Astrocyte of the hippocampus (primary cell): Measurements from ENCODE around the gene HADHA.

ENCODE experiments used
- DNase-seq: peaks from one replicate; pipeline ENCODE4 v3.0.0; 2011; ENCODE audit warnings: low read depth, low spot score

Gene HADHA

GRCh38 chr2:26245231-26245732 lies 850 bp upstream of the HADHA start:
- no peak for DNase-seq

- peak; percentile 47 for DNase-seq
Observed at GRCh38 chr2:26243470-26244308, 743 bp downstream of the HADHA start.

- no peak for DNase-seq
Observed at GRCh38 chr2:26241928-26242436, 2.5 kb downstream of the HADHA start.

- no peak for DNase-seq
Observed at GRCh38 chr2:26238311-26238958, 6.0 kb downstream of the HADHA start.

- DNase-seq, result no peak
Observed at GRCh38 chr2:26237868-26238267, 6.6 kb downstream of the HADHA start.

GRCh38 chr2:26235089-26235488 lies 9.3 kb downstream of the HADHA start:
- peak; percentile 7 for DNase-seq

- DNase-seq, result no peak
Observed at GRCh38 chr2:26230806-26231205, 13.6 kb downstream of the HADHA start.

GRCh38 chr2:26229595-26229994 lies 14.8 kb downstream of the HADHA start:
- DNase-seq, result no peak

- DNase-seq, result no peak
Observed at GRCh38 chr2:26224095-26224494, 20.3 kb downstream of the HADHA start.

- no peak for DNase-seq
Observed at GRCh38 chr2:26223018-26223417, 21.4 kb downstream of the HADHA start.

- no peak for DNase-seq
Observed at GRCh38 chr2:26217720-26218119, 26.7 kb downstream of the HADHA start.

- DNase-seq, result no peak
Observed at GRCh38 chr2:26216587-26216986, 27.8 kb downstream of the HADHA start.

- DNase-seq, result no peak
Observed at GRCh38 chr2:26215833-26216232, 28.6 kb downstream of the HADHA start.

GRCh38 chr2:26214759-26215158 lies 29.7 kb downstream of the HADHA start:
- DNase-seq, result no peak

- DNase-seq, result no peak
Observed at GRCh38 chr2:26212011-26212410, 32.4 kb downstream of the HADHA start.

GRCh38 chr2:26203906-26204305 lies 40.5 kb downstream of the HADHA start:
- no peak for DNase-seq

GRCh38 chr2:26202981-26203490 lies 41.4 kb downstream of the HADHA start:
- DNase-seq, result no peak

GRCh38 chr2:26197516-26197915 lies 46.9 kb downstream of the HADHA start:
- no peak for DNase-seq

GRCh38 chr2:26196683-26197418 lies 47.6 kb downstream of the HADHA start:
- DNase-seq, result no peak

GRCh38 chr2:26195040-26195984 lies 49.1 kb downstream of the HADHA start:
- DNase-seq, result no peak
